HG02981 (cell line): ENCODE results near the gene CDON.
"Not testable (repeated sequence)": the region's sequence is repeated elsewhere in the genome, so short reads cannot be mapped to it uniquely, and the experiment has no call there.

ENCODE experiments used
- ATAC-seq: cut with Tn5 transposase; IDR thresholded peaks from one replicate; pipeline ENCODE4 v1.9.1; 2021; ENCODE audit warnings: mild to moderate bottlenecking, moderate library complexity; ENCODE audit not compliant: unreplicated experiment

The CDON gene

GRCh38 chr11:125995313-125995712 lies 67.4 kb downstream of the CDON start:
- ATAC-seq = no peak

GRCh38 chr11:125994509-125994908 lies 68.2 kb downstream of the CDON start:
- no peak for ATAC-seq

GRCh38 chr11:125992893-125993292 lies 69.8 kb downstream of the CDON start:
- ATAC-seq = no peak

GRCh38 chr11:125990244-125990643 lies 72.4 kb downstream of the CDON start:
- no peak for ATAC-seq

- ATAC-seq = no peak
Measured at GRCh38 chr11:125987066-125987641, 75.5 kb downstream of the CDON start.

- not testable (repeated sequence) for ATAC-seq
Measured at GRCh38 chr11:125985956-125986355, 76.7 kb downstream of the CDON start.

GRCh38 chr11:125982348-125982730 lies 80.3 kb downstream of the CDON start:
- ATAC-seq = no peak

GRCh38 chr11:125980436-125980835 lies 82.2 kb downstream of the CDON start:
- no peak for ATAC-seq

- ATAC-seq = no peak
Measured at GRCh38 chr11:125979511-125979910, 83.2 kb downstream of the CDON start.

GRCh38 chr11:125978778-125979407 lies 83.8 kb downstream of the CDON start:
- ATAC-seq = no peak

GRCh38 chr11:125978181-125978716 lies 84.4 kb downstream of the CDON start:
- ATAC-seq = no peak

GRCh38 chr11:125977333-125977732 lies 85.3 kb downstream of the CDON start:
- ATAC-seq = no peak

- ATAC-seq = no peak
Measured at GRCh38 chr11:125976156-125976555, 86.5 kb downstream of the CDON start.

- ATAC-seq = no peak
Measured at GRCh38 chr11:125975634-125976033, 87.0 kb downstream of the CDON start.

GRCh38 chr11:125974284-125974683 lies 88.4 kb downstream of the CDON start:
- no peak for ATAC-seq

GRCh38 chr11:125971618-125972017 lies 91.0 kb downstream of the CDON start:
- ATAC-seq = no peak

GRCh38 chr11:125968354-125968753 lies 94.3 kb downstream of the CDON start:
- no peak for ATAC-seq

GRCh38 chr11:125967515-125967914 lies 95.2 kb downstream of the CDON start:
- ATAC-seq = no peak

- no peak for ATAC-seq
Measured at GRCh38 chr11:125960771-125961170, 101.9 kb downstream of the CDON start.

- ATAC-seq = no peak
Measured at GRCh38 chr11:125959931-125960330, 102.7 kb downstream of the CDON start.

- ATAC-seq = no peak
Measured at GRCh38 chr11:125959511-125959910, 103.2 kb downstream of the CDON start.

- ATAC-seq = no peak
Measured at GRCh38 chr11:125958872-125959400, 103.7 kb downstream of the CDON start.
